Measurements from ENCODE around the gene RAB11A. TPM values are rescaled to one million over a fixed set of nuclear protein-coding genes. Genes with fewer than 3 reads are reported as not detected.

The RAB11A gene
- total RNA-seq, 1 donor from 2014 or later: 214 TPM

GRCh38 chr15:65940618-65940909 lies 71.3 kb downstream of the RAB11A start:
- DNase-seq (ENCODE audit: low read depth, low spot score): no peak
- H3K4me1 Mint-ChIP-seq: no peaks in the 10 kb centered on the region
- H3K27me3 Mint-ChIP-seq (ENCODE audit: low read depth): peaks cover 3% of the 10 kb centered on the region
- no peaks in the 10 kb centered on the region for H3K36me3 Mint-ChIP-seq (ENCODE audit: low read depth)
- no peaks in the 10 kb centered on the region for H3K9me3 Mint-ChIP-seq
- no peak for TF ChIP-seq CTCF (conservative IDR thresholded peaks at IDR 0.05)
- no peak overlapping the region for H3K4me3 Mint-ChIP-seq
- no peak overlapping the region for H3K27ac Mint-ChIP-seq (ENCODE audit: unreplicated experiment)

Other genes with a start within 250 kb of the RAB11A start
- gene SLC24A1, start 247.6 kb upstream of the RAB11A start, total RNA-seq: 5.4 and 8.9 TPM in 2 replicates
- gene DENND4A, start 77.2 kb upstream of the RAB11A start, total RNA-seq: 9.1 and 11.2 TPM in 2 replicates